Measurements from ENCODE around the gene SENP6.
"Not testable (repeated sequence)": the region's sequence is repeated elsewhere in the genome, so short reads cannot be mapped to it uniquely, and the experiment has no call there.

- not testable (repeated sequence) for TF ChIP-seq CTCF, POLR2A (IDR thresholded peaks at IDR 0.05)
Observed at GRCh38 chr6:75731029-75731428, 129.3 kb downstream of the SENP6 start.
